DOHH2 (cell line): ENCODE results near the gene CITED2.

Source experiments
- CTCF ChIP-seq: fragments of 200-600 bp; sonication (generic); IDR thresholded peaks from one replicate; pipeline ENCODE4 v1.5.1; 2014; ENCODE audit warnings: antibody characterized with exemption, mild to moderate bottlenecking, low read depth, low read length; ENCODE audit not compliant: poor library complexity, severe bottlenecking
- EZH2phosphoT487 ChIP-seq: fragments of 200-600 bp; sonication (generic); IDR thresholded peaks from 2 replicates; pipeline ENCODE4 v1.6.1; 2017; ENCODE audit warnings: borderline replicate concordance, mild to moderate bottlenecking, antibody characterized with exemption, low read length, moderate library complexity, mixed read lengths

- no peak for TF ChIP-seq CTCF
- TF ChIP-seq EZH2phosphoT487: no peak
Measured at GRCh38 chr6:139327038-139327437, 47.4 kb downstream of the CITED2 start.
